K562 (cell line): ENCODE measurements around the gene PLSCR3. TPM values are rescaled to one million over a fixed set of nuclear protein-coding genes. Genes with fewer than 3 reads are reported as not detected.

ENCODE experiments used
- ETV1 ChIP-seq: fragments of 450-650 bp; conservative IDR thresholded peaks from 2 replicates; pipeline ENCODE4 v1.6.1; 2016; ENCODE audit warnings: missing genetic modification characterization, control low read depth, low read depth, missing compliant biosample characterization
- HMG20A ChIP-seq: fragments of 450-650 bp; formaldehyde crosslinking; conservative IDR thresholded peaks from 2 replicates; pipeline ENCODE4 v1.4.0; 2020; ENCODE audit warnings: mild to moderate bottlenecking, mixed read lengths
- ZKSCAN8 ChIP-seq: fragments of 200-800 bp; sonication (Bioruptor generic); IDR thresholded peaks from 2 replicates; pipeline ENCODE4 v1.6.1; 2016; ENCODE audit warnings: missing genetic modification characterization, missing compliant biosample characterization
- ZNF23 ChIP-seq: fragments of 250-450 bp; sonication (Bioruptor Pico); IDR thresholded peaks from 2 replicates; pipeline ENCODE4 v1.4.0; 2020; ENCODE audit warnings: mild to moderate bottlenecking
- polyA plus RNA-seq, 8 experiments: library from polyadenylated mRNA; depleted of rRNA in 4 of 8; stranded (reverse) in 5 of 8; unstranded in 3 of 8; fragments of >200 nt; fragmentation: Nextera tagmentation in 2 of 8; fragmentation: Illumina TruSeq in 1 of 8; extraction: Ambion mirVana in 2 of 8; extraction: Trizol in 1 of 8; gene quantifications; 2 replicates each; pipeline versions ENCODE4 v1.2.1 to v1.2.3, GENCODE V29; 2011 to 2014; ENCODE audit warnings: inconsistent platforms in 1 of 8, missing spikeins in 1 of 8
- total RNA-seq, 7 experiments: library from RNA; depleted of rRNA in 6 of 7; stranded (reverse); fragments of >200 nt in 6 of 7; fragmentation: Illumina TruSeq in 2 of 7; extraction: Trizol in 2 of 7; gene quantifications; 2 replicates each; pipeline versions ENCODE4 v1.2.1 to v1.2.3, GENCODE V29; 2011 to 2021; ENCODE audit warnings: low replicate concordance in 1 of 7
- TF ChIP-seq, protein P1 (sequence below): fragments of 450-650 bp; IDR thresholded peaks from 2 replicates; pipeline ENCODE4 v1.7.0; 2016; ENCODE audit warnings: borderline replicate concordance
- TF ChIP-seq, protein P2 (sequence below): fragments of 450-650 bp; IDR thresholded peaks from 2 replicates; pipeline ENCODE4 v1.6.1; 2017; ENCODE audit warnings: antibody characterized with exemption, mild to moderate bottlenecking
- TF ChIP-seq, protein P3 (sequence below): fragments of 450-650 bp; IDR thresholded peaks from 2 replicates; pipeline ENCODE4 v1.6.1; 2016; ENCODE audit warnings: mild to moderate bottlenecking, moderate library complexity

Gene PLSCR3
- total and polyA plus RNA-seq, 9 of the 15 experiments (the other 6 are each of a cell fraction or from before 2014, with no cell fraction given), result 3.2 to 16.8 (median 4.5) TPM

DNA sequence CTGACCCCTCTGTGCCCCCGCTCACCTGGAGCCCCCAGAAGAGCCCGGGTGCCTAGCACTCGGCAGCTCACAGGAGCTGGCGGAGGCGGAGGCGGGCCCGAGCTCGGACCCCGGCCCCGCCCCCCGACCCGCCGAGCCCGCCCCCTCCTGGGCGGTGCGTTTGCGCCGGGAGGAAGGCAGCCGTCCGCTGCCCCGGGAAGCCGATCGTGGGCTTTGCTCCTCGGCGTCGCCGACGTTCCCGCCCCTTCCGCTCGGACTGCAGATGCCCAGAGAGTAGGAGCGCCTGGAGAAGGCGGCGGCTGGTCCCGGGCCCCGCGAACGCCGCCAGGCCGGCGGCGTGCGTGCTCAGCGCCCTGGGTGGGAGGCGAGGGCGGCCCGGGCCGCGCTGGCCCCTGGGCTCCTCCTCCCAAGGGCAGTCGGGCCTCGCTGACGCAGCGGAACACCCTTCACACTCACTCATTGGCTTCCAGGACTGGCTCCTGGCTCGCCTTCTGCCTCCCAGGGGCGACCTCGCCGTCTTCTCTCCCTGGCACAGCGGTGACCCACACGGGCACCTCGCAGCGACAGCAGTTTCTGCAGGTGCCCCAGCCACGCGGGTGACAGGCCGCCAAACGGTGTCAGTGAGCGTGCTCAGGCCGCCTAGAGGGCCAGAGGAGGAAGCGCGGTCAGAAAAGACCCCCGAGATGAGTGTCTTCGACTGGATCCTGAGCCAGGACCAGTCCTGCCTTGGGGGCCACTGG lies at the start of gene PLSCR3 (continued):
- TF ChIP-seq ETV1 (no peak), ZKSCAN8 (CRISPR knock-in tag) (no peak), HMG20A (CRISPR knock-in tag) (no peak), ZNF23 (CRISPR knock-in tag) (no peak)
- TF ChIP-seq, protein P1, sequence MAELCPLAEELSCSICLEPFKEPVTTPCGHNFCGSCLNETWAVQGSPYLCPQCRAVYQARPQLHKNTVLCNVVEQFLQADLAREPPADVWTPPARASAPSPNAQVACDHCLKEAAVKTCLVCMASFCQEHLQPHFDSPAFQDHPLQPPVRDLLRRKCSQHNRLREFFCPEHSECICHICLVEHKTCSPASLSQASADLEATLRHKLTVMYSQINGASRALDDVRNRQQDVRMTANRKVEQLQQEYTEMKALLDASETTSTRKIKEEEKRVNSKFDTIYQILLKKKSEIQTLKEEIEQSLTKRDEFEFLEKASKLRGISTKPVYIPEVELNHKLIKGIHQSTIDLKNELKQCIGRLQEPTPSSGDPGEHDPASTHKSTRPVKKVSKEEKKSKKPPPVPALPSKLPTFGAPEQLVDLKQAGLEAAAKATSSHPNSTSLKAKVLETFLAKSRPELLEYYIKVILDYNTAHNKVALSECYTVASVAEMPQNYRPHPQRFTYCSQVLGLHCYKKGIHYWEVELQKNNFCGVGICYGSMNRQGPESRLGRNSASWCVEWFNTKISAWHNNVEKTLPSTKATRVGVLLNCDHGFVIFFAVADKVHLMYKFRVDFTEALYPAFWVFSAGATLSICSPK, result no peak
- TF ChIP-seq, protein P2, sequence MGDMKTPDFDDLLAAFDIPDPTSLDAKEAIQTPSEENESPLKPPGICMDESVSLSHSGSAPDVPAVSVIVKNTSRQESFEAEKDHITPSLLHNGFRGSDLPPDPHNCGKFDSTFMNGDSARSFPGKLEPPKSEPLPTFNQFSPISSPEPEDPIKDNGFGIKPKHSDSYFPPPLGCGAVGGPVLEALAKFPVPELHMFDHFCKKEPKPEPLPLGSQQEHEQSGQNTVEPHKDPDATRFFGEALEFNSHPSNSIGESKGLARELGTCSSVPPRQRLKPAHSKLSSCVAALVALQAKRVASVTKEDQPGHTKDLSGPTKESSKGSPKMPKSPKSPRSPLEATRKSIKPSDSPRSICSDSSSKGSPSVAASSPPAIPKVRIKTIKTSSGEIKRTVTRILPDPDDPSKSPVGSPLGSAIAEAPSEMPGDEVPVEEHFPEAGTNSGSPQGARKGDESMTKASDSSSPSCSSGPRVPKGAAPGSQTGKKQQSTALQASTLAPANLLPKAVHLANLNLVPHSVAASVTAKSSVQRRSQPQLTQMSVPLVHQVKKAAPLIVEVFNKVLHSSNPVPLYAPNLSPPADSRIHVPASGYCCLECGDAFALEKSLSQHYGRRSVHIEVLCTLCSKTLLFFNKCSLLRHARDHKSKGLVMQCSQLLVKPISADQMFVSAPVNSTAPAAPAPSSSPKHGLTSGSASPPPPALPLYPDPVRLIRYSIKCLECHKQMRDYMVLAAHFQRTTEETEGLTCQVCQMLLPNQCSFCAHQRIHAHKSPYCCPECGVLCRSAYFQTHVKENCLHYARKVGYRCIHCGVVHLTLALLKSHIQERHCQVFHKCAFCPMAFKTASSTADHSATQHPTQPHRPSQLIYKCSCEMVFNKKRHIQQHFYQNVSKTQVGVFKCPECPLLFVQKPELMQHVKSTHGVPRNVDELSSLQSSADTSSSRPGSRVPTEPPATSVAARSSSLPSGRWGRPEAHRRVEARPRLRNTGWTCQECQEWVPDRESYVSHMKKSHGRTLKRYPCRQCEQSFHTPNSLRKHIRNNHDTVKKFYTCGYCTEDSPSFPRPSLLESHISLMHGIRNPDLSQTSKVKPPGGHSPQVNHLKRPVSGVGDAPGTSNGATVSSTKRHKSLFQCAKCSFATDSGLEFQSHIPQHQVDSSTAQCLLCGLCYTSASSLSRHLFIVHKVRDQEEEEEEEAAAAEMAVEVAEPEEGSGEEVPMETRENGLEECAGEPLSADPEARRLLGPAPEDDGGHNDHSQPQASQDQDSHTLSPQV, result peak; percentile 84
- TF ChIP-seq, protein P3, sequence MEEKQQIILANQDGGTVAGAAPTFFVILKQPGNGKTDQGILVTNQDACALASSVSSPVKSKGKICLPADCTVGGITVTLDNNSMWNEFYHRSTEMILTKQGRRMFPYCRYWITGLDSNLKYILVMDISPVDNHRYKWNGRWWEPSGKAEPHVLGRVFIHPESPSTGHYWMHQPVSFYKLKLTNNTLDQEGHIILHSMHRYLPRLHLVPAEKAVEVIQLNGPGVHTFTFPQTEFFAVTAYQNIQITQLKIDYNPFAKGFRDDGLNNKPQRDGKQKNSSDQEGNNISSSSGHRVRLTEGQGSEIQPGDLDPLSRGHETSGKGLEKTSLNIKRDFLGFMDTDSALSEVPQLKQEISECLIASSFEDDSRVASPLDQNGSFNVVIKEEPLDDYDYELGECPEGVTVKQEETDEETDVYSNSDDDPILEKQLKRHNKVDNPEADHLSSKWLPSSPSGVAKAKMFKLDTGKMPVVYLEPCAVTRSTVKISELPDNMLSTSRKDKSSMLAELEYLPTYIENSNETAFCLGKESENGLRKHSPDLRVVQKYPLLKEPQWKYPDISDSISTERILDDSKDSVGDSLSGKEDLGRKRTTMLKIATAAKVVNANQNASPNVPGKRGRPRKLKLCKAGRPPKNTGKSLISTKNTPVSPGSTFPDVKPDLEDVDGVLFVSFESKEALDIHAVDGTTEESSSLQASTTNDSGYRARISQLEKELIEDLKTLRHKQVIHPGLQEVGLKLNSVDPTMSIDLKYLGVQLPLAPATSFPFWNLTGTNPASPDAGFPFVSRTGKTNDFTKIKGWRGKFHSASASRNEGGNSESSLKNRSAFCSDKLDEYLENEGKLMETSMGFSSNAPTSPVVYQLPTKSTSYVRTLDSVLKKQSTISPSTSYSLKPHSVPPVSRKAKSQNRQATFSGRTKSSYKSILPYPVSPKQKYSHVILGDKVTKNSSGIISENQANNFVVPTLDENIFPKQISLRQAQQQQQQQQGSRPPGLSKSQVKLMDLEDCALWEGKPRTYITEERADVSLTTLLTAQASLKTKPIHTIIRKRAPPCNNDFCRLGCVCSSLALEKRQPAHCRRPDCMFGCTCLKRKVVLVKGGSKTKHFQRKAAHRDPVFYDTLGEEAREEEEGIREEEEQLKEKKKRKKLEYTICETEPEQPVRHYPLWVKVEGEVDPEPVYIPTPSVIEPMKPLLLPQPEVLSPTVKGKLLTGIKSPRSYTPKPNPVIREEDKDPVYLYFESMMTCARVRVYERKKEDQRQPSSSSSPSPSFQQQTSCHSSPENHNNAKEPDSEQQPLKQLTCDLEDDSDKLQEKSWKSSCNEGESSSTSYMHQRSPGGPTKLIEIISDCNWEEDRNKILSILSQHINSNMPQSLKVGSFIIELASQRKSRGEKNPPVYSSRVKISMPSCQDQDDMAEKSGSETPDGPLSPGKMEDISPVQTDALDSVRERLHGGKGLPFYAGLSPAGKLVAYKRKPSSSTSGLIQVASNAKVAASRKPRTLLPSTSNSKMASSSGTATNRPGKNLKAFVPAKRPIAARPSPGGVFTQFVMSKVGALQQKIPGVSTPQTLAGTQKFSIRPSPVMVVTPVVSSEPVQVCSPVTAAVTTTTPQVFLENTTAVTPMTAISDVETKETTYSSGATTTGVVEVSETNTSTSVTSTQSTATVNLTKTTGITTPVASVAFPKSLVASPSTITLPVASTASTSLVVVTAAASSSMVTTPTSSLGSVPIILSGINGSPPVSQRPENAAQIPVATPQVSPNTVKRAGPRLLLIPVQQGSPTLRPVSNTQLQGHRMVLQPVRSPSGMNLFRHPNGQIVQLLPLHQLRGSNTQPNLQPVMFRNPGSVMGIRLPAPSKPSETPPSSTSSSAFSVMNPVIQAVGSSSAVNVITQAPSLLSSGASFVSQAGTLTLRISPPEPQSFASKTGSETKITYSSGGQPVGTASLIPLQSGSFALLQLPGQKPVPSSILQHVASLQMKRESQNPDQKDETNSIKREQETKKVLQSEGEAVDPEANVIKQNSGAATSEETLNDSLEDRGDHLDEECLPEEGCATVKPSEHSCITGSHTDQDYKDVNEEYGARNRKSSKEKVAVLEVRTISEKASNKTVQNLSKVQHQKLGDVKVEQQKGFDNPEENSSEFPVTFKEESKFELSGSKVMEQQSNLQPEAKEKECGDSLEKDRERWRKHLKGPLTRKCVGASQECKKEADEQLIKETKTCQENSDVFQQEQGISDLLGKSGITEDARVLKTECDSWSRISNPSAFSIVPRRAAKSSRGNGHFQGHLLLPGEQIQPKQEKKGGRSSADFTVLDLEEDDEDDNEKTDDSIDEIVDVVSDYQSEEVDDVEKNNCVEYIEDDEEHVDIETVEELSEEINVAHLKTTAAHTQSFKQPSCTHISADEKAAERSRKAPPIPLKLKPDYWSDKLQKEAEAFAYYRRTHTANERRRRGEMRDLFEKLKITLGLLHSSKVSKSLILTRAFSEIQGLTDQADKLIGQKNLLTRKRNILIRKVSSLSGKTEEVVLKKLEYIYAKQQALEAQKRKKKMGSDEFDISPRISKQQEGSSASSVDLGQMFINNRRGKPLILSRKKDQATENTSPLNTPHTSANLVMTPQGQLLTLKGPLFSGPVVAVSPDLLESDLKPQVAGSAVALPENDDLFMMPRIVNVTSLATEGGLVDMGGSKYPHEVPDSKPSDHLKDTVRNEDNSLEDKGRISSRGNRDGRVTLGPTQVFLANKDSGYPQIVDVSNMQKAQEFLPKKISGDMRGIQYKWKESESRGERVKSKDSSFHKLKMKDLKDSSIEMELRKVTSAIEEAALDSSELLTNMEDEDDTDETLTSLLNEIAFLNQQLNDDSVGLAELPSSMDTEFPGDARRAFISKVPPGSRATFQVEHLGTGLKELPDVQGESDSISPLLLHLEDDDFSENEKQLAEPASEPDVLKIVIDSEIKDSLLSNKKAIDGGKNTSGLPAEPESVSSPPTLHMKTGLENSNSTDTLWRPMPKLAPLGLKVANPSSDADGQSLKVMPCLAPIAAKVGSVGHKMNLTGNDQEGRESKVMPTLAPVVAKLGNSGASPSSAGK, result peak; percentile 96
